HepG2 (cell line): ENCODE data around the gene ST6GALNAC3. TPM values are rescaled to one million over a fixed set of nuclear protein-coding genes. Genes with fewer than 3 reads are reported as not detected.

ENCODE experiments used
- MZF1 ChIP-seq: sonication (generic); formaldehyde crosslinking; IDR thresholded peaks from 2 replicates; pipeline ENCODE4 v1.8.1; 2023; ENCODE audit warnings: mild to moderate bottlenecking, missing genetic modification reagents, borderline replicate concordance
- ZNF510 ChIP-seq: sonication (generic); formaldehyde crosslinking; IDR thresholded peaks from 2 replicates; pipeline ENCODE4 v1.4.0; 2020; ENCODE audit warnings: low read depth, mild to moderate bottlenecking, missing genetic modification reagents
- polyA plus RNA-seq, 8 experiments: library from polyadenylated mRNA; depleted of rRNA in 3 of 8; stranded (reverse) in 7 of 8; unstranded in 1 of 8; fragments of >200 nt; fragmentation: Illumina TruSeq in 4 of 8; extraction: Trizol in 4 of 8; gene quantifications; 2 replicates each; pipeline versions ENCODE4 v1.2.1 to v1.2.3, GENCODE V29; 2011 to 2016; ENCODE audit warnings: low read depth in 4 of 8, missing spikeins in 1 of 8, mixed read lengths in 1 of 8; ENCODE audit not compliant: insufficient read depth in 1 of 8
- total RNA-seq, 5 experiments: library from RNA; depleted of rRNA; stranded (reverse); fragments of >200 nt; fragmentation: Illumina TruSeq; extraction: Trizol; gene quantifications; 2 replicates each; pipeline ENCODE4 v1.2.3, GENCODE V29; 2016; ENCODE audit warnings: low read depth in 1 of 5
- TF ChIP-seq, protein P1 (sequence below): sonication (generic); formaldehyde crosslinking; IDR thresholded peaks from 2 replicates; pipeline ENCODE4 v1.5.0; 2020; ENCODE audit warnings: mild to moderate bottlenecking, missing genetic modification reagents, borderline replicate concordance
- TF ChIP-seq, protein P2 (sequence below): fragments of 450-650 bp; IDR thresholded peaks from 2 replicates; pipeline ENCODE4 v1.6.1; 2017; ENCODE audit warnings: mild to moderate bottlenecking

The ST6GALNAC3 gene
- total and polyA plus RNA-seq, 2 of the 13 experiments (the other 11 are each of a cell fraction or from before 2014, with no cell fraction given), result not detected

DNA sequence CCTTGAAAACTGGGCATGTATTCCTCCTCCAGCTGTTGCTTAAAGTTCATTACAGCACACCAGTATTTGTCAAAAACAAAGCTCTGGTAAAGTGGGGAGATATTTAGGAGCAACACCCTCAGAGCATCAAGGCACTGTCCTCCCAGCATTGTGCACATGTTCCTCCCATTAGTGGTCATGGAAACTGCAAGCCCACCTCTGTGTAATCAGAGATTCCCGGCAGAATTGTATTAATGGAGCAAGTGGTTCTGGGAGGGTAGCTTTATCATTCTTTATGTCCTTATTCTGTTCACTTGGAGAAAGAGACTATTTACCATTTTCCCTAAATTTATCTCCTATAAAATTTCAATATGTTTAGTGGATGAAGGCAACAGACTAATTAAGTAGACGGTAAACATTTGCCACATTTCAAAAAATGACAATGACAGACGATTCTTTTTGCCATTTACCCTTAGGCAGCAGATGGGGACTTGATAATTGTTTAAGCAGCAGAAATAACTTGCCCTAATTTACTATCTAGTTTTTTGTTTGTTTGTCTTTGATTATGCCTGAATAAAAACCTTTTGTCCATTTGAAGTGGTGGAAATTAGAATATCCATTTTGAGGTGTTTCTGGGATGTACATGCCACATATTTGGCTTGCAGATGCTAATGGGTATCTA, 503.1 kb downstream of the ST6GALNAC3 start (continued):
- TF ChIP-seq, protein P1, sequence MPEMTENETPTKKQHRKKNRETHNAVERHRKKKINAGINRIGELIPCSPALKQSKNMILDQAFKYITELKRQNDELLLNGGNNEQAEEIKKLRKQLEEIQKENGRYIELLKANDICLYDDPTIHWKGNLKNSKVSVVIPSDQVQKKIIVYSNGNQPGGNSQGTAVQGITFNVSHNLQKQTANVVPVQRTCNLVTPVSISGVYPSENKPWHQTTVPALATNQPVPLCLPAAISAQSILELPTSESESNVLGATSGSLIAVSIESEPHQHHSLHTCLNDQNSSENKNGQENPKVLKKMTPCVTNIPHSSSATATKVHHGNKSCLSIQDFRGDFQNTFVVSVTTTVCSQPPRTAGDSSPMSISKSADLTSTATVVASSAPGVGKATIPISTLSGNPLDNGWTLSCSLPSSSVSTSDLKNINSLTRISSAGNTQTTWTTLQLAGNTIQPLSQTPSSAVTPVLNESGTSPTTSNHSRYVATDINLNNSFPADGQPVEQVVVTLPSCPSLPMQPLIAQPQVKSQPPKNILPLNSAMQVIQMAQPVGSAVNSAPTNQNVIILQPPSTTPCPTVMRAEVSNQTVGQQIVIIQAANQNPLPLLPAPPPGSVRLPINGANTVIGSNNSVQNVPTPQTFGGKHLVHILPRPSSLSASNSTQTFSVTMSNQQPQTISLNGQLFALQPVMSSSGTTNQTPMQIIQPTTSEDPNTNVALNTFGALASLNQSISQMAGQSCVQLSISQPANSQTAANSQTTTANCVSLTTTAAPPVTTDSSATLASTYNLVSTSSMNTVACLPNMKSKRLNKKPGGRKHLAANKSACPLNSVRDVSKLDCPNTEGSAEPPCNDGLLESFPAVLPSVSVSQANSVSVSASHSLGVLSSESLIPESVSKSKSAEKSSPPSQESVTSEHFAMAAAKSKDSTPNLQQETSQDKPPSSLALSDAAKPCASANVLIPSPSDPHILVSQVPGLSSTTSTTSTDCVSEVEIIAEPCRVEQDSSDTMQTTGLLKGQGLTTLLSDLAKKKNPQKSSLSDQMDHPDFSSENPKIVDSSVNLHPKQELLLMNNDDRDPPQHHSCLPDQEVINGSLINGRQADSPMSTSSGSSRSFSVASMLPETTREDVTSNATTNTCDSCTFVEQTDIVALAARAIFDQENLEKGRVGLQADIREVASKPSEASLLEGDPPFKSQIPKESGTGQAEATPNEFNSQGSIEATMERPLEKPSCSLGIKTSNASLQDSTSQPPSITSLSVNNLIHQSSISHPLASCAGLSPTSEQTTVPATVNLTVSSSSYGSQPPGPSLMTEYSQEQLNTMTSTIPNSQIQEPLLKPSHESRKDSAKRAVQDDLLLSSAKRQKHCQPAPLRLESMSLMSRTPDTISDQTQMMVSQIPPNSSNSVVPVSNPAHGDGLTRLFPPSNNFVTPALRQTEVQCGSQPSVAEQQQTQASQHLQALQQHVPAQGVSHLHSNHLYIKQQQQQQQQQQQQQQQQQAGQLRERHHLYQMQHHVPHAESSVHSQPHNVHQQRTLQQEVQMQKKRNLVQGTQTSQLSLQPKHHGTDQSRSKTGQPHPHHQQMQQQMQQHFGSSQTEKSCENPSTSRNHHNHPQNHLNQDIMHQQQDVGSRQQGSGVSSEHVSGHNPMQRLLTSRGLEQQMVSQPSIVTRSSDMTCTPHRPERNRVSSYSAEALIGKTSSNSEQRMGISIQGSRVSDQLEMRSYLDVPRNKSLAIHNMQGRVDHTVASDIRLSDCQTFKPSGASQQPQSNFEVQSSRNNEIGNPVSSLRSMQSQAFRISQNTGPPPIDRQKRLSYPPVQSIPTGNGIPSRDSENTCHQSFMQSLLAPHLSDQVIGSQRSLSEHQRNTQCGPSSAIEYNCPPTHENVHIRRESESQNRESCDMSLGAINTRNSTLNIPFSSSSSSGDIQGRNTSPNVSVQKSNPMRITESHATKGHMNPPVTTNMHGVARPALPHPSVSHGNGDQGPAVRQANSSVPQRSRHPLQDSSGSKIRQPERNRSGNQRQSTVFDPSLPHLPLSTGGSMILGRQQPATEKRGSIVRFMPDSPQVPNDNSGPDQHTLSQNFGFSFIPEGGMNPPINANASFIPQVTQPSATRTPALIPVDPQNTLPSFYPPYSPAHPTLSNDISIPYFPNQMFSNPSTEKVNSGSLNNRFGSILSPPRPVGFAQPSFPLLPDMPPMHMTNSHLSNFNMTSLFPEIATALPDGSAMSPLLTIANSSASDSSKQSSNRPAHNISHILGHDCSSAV (CRISPR knock-in tag), result no peak
- TF ChIP-seq MZF1 (CRISPR knock-in tag) (no peak), ZNF510 (no peak)
- TF ChIP-seq, protein P2, sequence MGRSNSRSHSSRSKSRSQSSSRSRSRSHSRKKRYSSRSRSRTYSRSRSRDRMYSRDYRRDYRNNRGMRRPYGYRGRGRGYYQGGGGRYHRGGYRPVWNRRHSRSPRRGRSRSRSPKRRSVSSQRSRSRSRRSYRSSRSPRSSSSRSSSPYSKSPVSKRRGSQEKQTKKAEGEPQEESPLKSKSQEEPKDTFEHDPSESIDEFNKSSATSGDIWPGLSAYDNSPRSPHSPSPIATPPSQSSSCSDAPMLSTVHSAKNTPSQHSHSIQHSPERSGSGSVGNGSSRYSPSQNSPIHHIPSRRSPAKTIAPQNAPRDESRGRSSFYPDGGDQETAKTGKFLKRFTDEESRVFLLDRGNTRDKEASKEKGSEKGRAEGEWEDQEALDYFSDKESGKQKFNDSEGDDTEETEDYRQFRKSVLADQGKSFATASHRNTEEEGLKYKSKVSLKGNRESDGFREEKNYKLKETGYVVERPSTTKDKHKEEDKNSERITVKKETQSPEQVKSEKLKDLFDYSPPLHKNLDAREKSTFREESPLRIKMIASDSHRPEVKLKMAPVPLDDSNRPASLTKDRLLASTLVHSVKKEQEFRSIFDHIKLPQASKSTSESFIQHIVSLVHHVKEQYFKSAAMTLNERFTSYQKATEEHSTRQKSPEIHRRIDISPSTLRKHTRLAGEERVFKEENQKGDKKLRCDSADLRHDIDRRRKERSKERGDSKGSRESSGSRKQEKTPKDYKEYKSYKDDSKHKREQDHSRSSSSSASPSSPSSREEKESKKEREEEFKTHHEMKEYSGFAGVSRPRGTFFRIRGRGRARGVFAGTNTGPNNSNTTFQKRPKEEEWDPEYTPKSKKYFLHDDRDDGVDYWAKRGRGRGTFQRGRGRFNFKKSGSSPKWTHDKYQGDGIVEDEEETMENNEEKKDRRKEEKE, result no peak
